Fibroblast of lung (primary cell): ENCODE measurements around the gene UBXN2A.

ENCODE experiments used
- EZH2 ChIP-seq: IDR thresholded peaks from 2 replicates; pipeline ENCODE4 v1.5.1; 2012; ENCODE audit warnings: low read length, control low read depth, mild to moderate bottlenecking; ENCODE audit errors: missing control alignments
- TF ChIP-seq, protein P1 (sequence below), 2 donors: IDR thresholded peaks in 1 of 2; conservative IDR thresholded peaks in 1 of 2; 1 replicate in 1 of 2; 2 replicates in 1 of 2; pipeline ENCODE4 v1.5.1; 2011 to 2012; ENCODE audit warnings: low read length in 2 of 2, control low read depth in 1 of 2, inconsistent platforms in 1 of 2, low read depth in 1 of 2, mild to moderate bottlenecking in 1 of 2

DNA sequence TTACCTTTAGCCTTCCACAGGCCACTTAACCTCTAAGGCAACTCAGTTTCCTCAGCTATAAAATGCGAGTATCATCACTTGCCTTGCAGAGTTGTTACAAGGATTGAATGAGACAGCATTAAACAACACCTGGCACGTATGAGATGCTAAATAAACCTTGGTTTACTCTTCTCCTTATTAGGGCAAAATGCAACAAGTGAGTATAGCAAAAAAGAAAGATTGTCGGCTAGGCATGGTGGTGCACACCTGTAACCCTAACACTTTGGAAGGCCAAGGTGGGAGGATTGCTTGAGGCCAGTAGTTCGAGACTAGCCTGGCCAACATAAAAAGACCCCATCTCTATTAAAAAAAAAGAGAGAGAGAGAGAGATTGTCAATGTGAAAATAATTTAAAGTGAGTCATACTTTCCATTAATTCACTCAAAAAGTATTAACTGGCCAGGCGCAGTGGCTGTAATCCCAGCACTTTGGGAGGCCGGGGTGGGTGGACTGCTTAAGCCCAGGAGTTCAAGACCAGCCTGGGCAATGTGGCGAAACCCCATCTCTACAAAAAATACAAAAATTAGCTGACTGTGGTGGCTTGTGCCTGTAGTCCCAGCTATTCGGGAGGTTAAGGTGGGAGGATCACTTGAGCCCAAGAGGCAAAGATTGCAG lies 21.3 kb upstream of the UBXN2A start:
- TF ChIP-seq, protein P1, sequence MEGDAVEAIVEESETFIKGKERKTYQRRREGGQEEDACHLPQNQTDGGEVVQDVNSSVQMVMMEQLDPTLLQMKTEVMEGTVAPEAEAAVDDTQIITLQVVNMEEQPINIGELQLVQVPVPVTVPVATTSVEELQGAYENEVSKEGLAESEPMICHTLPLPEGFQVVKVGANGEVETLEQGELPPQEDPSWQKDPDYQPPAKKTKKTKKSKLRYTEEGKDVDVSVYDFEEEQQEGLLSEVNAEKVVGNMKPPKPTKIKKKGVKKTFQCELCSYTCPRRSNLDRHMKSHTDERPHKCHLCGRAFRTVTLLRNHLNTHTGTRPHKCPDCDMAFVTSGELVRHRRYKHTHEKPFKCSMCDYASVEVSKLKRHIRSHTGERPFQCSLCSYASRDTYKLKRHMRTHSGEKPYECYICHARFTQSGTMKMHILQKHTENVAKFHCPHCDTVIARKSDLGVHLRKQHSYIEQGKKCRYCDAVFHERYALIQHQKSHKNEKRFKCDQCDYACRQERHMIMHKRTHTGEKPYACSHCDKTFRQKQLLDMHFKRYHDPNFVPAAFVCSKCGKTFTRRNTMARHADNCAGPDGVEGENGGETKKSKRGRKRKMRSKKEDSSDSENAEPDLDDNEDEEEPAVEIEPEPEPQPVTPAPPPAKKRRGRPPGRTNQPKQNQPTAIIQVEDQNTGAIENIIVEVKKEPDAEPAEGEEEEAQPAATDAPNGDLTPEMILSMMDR (conservative IDR thresholded peaks at IDR 0.05 in 1 of 2, IDR thresholded peaks at IDR 0.05 in 1 of 2; ENCODE audit: low read depth in 1 of 2, low read length in 2 of 2): no peak
- TF ChIP-seq EZH2: no peak
